K562 (cell line): ENCODE measurements around the gene RCSD1. TPM values are rescaled to one million over a fixed set of nuclear protein-coding genes. Genes with fewer than 3 reads are reported as not detected.

ENCODE experiments used
- ARNT ChIP-seq, 2 experiments: fragments of 450-650 bp; IDR thresholded peaks; 2 replicates each; pipeline ENCODE4 v1.6.1; 2016; ENCODE audit warnings: mild to moderate bottlenecking in 1 of 2
- CBFA2T2 ChIP-seq: fragments of 450-650 bp; conservative IDR thresholded peaks from 2 replicates; pipeline ENCODE4 v1.6.1; 2017; ENCODE audit warnings: mild to moderate bottlenecking
- CXXC5 ChIP-seq: fragments of 250-450 bp; sonication (Bioruptor Pico); IDR thresholded peaks from 2 replicates; pipeline ENCODE4 v1.8.0; 2022; ENCODE audit warnings: inconsistent platforms, mild to moderate bottlenecking, moderate library complexity
- HMG20A ChIP-seq: fragments of 450-650 bp; formaldehyde crosslinking; conservative IDR thresholded peaks from 2 replicates; pipeline ENCODE4 v1.4.0; 2020; ENCODE audit warnings: mild to moderate bottlenecking, mixed read lengths
- HSF4 ChIP-seq: fragments of 250-450 bp; sonication (Bioruptor Pico); IDR thresholded peaks from 2 replicates; pipeline ENCODE4 v2.1.2; 2022; ENCODE audit warnings: mild to moderate bottlenecking, moderate library complexity, borderline replicate concordance
- ILF3 ChIP-seq: fragments of 450-650 bp; IDR thresholded peaks from 2 replicates; pipeline ENCODE4 v1.6.1; 2018; ENCODE audit warnings: antibody characterized with exemption, mild to moderate bottlenecking, moderate library complexity, borderline replicate concordance
- KLF16 ChIP-seq: IDR thresholded peaks from 2 replicates; pipeline ENCODE4 v1.6.1; 2016; ENCODE audit warnings: antibody characterized with exemption
- NFATC3 ChIP-seq: fragments of 450-650 bp; IDR thresholded peaks from 2 replicates; pipeline ENCODE4 v1.6.1; 2017; ENCODE audit warnings: mild to moderate bottlenecking
- NR2F6 ChIP-seq: fragments of 450-650 bp; formaldehyde crosslinking; IDR thresholded peaks from 2 replicates; pipeline ENCODE4 v1.4.0; 2020; ENCODE audit warnings: mild to moderate bottlenecking
- POLR2H ChIP-seq: IDR thresholded peaks from 2 replicates; pipeline ENCODE4 v1.6.1; 2016; ENCODE audit warnings: missing genetic modification characterization, low read depth, mild to moderate bottlenecking, control low read depth, missing compliant biosample characterization, moderate library complexity
- PTRF ChIP-seq: fragments of 450-650 bp; IDR thresholded peaks from 2 replicates; pipeline ENCODE4 v1.6.1; 2016; ENCODE audit warnings: mild to moderate bottlenecking, missing genetic modification characterization, missing compliant biosample characterization
- ZNF316 ChIP-seq: fragments of 450-650 bp; IDR thresholded peaks from 2 replicates; pipeline ENCODE4 v1.6.1; 2016
- ZNF766 ChIP-seq: fragments of 200-800 bp; sonication (Bioruptor generic); conservative IDR thresholded peaks from 2 replicates; pipeline ENCODE4 v1.6.1; 2016; ENCODE audit warnings: missing genetic modification characterization, missing compliant biosample characterization
- ZNF77 ChIP-seq: fragments of 250-450 bp; sonication (Bioruptor Pico); IDR thresholded peaks from 2 replicates; pipeline ENCODE4 v1.5.0; 2020
- polyA plus RNA-seq, 8 experiments: library from polyadenylated mRNA; depleted of rRNA in 4 of 8; stranded (reverse) in 5 of 8; unstranded in 3 of 8; fragments of >200 nt; fragmentation: Nextera tagmentation in 2 of 8; fragmentation: Illumina TruSeq in 1 of 8; extraction: Ambion mirVana in 2 of 8; extraction: Trizol in 1 of 8; gene quantifications; 2 replicates each; pipeline versions ENCODE4 v1.2.1 to v1.2.3, GENCODE V29; 2011 to 2014; ENCODE audit warnings: inconsistent platforms in 1 of 8, missing spikeins in 1 of 8
- total RNA-seq, 7 experiments: library from RNA; depleted of rRNA in 6 of 7; stranded (reverse); fragments of >200 nt in 6 of 7; fragmentation: Illumina TruSeq in 2 of 7; extraction: Trizol in 2 of 7; gene quantifications; 2 replicates each; pipeline versions ENCODE4 v1.2.1 to v1.2.3, GENCODE V29; 2011 to 2021; ENCODE audit warnings: low replicate concordance in 1 of 7
- TF ChIP-seq, protein P1 (sequence below), 3 experiments: fragments of 200-800 bp in 1 of 3; fragments of 250-450 bp in 1 of 3; fragments of 450-650 bp in 1 of 3; sonication (Bioruptor Pico) in 1 of 3; sonication (Bioruptor generic) in 1 of 3; formaldehyde crosslinking in 1 of 3; IDR thresholded peaks; 2 replicates each; pipeline versions ENCODE4 v1.6.1 to v1.8.0; 2016 to 2022; ENCODE audit warnings: mild to moderate bottlenecking in 2 of 3, missing genetic modification characterization in 2 of 3, missing compliant biosample characterization in 1 of 3, moderate library complexity in 1 of 3
- TF ChIP-seq, protein P2 (sequence below): fragments of 250-450 bp; sonication (Bioruptor Pico); IDR thresholded peaks from 2 replicates; pipeline ENCODE4 v1.4.0; 2020
- TF ChIP-seq, protein P3 (sequence below): sonication (generic); formaldehyde crosslinking; IDR thresholded peaks from 2 replicates; pipeline ENCODE4 v1.8.1; 2022; ENCODE audit warnings: missing genetic modification reagents
- TF ChIP-seq, protein P4 (sequence below): IDR thresholded peaks from 2 replicates; pipeline ENCODE4 v1.6.1; 2011; ENCODE audit warnings: borderline replicate concordance, low read depth, mild to moderate bottlenecking, moderate library complexity, low read length; ENCODE audit not compliant: insufficient read depth, poor library complexity, severe bottlenecking
- TF ChIP-seq, protein P5 (sequence below): fragments of 450-650 bp; formaldehyde crosslinking; IDR thresholded peaks from 2 replicates; pipeline ENCODE4 v1.4.0; 2020; ENCODE audit warnings: mild to moderate bottlenecking, moderate library complexity

The RCSD1 gene
- total and polyA plus RNA-seq, 9 of the 15 experiments (the other 6 are each of a cell fraction or from before 2014, with no cell fraction given) = 7.8 to 69.8 (median 45.3) TPM

DNA sequence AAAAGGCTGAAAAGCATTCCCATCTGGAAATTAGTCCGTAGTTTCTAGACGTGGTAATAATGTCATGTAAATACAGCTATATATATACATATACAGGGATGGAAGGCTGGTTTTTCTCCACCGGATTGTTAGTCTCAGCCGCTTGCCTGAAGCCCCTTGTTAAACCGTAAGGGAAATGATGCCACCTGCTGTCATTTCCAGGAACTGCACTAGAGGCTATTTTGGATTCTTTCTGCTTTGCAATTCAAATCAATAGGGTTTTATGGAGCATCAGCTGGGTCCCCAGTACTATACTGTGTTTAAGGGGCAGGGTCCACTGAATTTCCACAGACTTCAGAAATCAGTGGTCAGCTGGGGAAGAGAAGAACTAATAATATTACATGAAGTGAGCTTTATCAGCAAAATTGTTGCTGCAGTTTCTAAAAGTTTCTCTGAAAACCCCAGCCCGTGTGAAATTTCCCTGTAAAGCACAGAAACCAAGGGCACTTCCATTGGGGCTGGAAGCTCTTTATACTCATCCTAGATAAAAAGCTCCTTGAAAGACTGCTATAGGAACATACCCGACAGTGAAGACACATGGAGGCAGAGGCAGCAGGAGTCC is 58.0 kb downstream of the RCSD1 start (continued):
- no peak for TF ChIP-seq HSF4
- 0 out of 2 replicates have a peak, but pooled peaks have one; percentile 11 for TF ChIP-seq PTRF (tag)
- no peak for TF ChIP-seq NR2F6
- no peak for TF ChIP-seq HMG20A (CRISPR knock-in tag)
- TF ChIP-seq, protein P1, sequence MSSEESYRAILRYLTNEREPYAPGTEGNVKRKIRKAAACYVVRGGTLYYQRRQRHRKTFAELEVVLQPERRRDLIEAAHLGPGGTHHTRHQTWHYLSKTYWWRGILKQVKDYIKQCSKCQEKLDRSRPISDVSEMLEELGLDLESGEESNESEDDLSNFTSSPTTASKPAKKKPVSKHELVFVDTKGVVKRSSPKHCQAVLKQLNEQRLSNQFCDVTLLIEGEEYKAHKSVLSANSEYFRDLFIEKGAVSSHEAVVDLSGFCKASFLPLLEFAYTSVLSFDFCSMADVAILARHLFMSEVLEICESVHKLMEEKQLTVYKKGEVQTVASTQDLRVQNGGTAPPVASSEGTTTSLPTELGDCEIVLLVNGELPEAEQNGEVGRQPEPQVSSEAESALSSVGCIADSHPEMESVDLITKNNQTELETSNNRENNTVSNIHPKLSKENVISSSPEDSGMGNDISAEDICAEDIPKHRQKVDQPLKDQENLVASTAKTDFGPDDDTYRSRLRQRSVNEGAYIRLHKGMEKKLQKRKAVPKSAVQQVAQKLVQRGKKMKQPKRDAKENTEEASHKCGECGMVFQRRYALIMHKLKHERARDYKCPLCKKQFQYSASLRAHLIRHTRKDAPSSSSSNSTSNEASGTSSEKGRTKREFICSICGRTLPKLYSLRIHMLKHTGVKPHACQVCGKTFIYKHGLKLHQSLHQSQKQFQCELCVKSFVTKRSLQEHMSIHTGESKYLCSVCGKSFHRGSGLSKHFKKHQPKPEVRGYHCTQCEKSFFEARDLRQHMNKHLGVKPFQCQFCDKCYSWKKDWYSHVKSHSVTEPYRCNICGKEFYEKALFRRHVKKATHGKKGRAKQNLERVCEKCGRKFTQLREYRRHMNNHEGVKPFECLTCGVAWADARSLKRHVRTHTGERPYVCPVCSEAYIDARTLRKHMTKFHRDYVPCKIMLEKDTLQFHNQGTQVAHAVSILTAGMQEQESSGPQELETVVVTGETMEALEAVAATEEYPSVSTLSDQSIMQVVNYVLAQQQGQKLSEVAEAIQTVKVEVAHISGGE (CRISPR knock-in tag; IDR thresholded peaks at IDR 0.05) = no peak
- no peak for TF ChIP-seq CXXC5 (CRISPR knock-in tag)
- no peak for TF ChIP-seq KLF16
- TF ChIP-seq, protein P2, sequence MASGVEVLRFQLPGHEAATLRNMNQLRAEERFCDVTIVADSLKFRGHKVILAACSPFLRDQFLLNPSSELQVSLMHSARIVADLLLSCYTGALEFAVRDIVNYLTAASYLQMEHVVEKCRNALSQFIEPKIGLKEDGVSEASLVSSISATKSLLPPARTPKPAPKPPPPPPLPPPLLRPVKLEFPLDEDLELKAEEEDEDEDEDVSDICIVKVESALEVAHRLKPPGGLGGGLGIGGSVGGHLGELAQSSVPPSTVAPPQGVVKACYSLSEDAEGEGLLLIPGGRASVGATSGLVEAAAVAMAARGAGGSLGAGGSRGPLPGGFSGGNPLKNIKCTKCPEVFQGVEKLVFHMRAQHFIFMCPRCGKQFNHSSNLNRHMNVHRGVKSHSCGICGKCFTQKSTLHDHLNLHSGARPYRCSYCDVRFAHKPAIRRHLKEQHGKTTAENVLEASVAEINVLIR = no peak
- no peak for TF ChIP-seq POLR2H (tag)
- TF ChIP-seq, protein P3, sequence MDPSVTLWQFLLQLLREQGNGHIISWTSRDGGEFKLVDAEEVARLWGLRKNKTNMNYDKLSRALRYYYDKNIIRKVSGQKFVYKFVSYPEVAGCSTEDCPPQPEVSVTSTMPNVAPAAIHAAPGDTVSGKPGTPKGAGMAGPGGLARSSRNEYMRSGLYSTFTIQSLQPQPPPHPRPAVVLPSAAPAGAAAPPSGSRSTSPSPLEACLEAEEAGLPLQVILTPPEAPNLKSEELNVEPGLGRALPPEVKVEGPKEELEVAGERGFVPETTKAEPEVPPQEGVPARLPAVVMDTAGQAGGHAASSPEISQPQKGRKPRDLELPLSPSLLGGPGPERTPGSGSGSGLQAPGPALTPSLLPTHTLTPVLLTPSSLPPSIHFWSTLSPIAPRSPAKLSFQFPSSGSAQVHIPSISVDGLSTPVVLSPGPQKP = no peak
- TF ChIP-seq NFATC3 = 0 out of 2 replicates have a peak, but pooled peaks have one; percentile 58
- TF ChIP-seq, protein P4, sequence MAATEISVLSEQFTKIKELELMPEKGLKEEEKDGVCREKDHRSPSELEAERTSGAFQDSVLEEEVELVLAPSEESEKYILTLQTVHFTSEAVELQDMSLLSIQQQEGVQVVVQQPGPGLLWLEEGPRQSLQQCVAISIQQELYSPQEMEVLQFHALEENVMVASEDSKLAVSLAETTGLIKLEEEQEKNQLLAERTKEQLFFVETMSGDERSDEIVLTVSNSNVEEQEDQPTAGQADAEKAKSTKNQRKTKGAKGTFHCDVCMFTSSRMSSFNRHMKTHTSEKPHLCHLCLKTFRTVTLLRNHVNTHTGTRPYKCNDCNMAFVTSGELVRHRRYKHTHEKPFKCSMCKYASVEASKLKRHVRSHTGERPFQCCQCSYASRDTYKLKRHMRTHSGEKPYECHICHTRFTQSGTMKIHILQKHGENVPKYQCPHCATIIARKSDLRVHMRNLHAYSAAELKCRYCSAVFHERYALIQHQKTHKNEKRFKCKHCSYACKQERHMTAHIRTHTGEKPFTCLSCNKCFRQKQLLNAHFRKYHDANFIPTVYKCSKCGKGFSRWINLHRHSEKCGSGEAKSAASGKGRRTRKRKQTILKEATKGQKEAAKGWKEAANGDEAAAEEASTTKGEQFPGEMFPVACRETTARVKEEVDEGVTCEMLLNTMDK = no peak
- TF ChIP-seq CBFA2T2 = no peak
- TF ChIP-seq, protein P5, sequence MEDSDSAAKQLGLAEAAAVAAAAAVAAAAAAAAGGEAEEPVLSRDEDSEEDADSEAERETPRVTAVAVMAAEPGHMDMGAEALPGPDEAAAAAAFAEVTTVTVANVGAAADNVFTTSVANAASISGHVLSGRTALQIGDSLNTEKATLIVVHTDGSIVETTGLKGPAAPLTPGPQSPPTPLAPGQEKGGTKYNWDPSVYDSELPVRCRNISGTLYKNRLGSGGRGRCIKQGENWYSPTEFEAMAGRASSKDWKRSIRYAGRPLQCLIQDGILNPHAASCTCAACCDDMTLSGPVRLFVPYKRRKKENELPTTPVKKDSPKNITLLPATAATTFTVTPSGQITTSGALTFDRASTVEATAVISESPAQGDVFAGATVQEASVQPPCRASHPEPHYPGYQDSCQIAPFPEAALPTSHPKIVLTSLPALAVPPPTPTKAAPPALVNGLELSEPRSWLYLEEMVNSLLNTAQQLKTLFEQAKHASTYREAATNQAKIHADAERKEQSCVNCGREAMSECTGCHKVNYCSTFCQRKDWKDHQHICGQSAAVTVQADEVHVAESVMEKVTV = peak; percentile 97
- peak in 1 of 2 experiments; percentile 38; a peak in 1 of 4 replicates for TF ChIP-seq ARNT (IDR thresholded peaks at IDR 0.05)
- TF ChIP-seq ILF3 = 0 out of 2 replicates have a peak, but pooled peaks have one; percentile 21
- TF ChIP-seq ZNF77 (CRISPR knock-in tag) = no peak
- TF ChIP-seq ZNF316 = no peak
- no peak for TF ChIP-seq ZNF766 (CRISPR knock-in tag)
